Epithelial cell of proximal tubule (primary cell): ENCODE results near the gene MRPS6. TPM values are rescaled to one million over a fixed set of nuclear protein-coding genes. Genes with fewer than 3 reads are reported as not detected.

Experiments used
- DNase-seq: peaks from one replicate; pipeline ENCODE4 v3.0.0-alpha.2; 2011; ENCODE audit warnings: low read depth
- H3K4me3 ChIP-seq: 2 replicates; pipeline ENCODE4 v1.5.1; 2011; ENCODE audit warnings: low read depth, mild to moderate bottlenecking, low read length
- total RNA-seq: library from RNA; depleted of rRNA; stranded (reverse); fragments of >200 nt; gene quantifications from 2 replicates; pipeline ENCODE4 v1.2.3, GENCODE V29; 2015
- TF ChIP-seq, protein P1 (sequence below): conservative IDR thresholded peaks from 2 replicates; pipeline ENCODE4 v1.5.1; 2012; ENCODE audit warnings: low read depth, mild to moderate bottlenecking, low read length

MRPS6 gene
- total RNA-seq, 1 donor from 2014 or later: 48.3 TPM

DNA sequence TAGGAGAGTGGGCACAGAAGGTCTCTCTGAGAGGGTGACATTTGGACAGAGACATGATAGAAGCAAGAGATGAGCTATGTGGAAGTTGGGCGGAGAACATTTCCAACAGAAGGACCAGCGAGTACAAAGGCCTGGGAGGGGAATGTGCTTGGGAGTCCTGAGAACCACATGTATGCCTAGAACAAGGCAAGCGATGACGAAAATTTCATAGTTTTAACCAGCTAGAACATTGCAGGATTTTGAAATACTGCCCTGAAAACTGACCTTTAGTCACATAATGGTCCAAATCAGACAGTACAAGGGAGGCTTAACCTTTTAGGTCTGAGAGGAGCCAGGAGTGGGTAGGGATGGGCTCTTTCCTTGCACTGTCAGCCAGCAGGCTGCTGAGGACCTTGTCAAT is 68.0 kb downstream of the MRPS6 start:
- no peak for DNase-seq
- H3K4me3 ChIP-seq: no peak overlapping the region
- TF ChIP-seq, protein P1, sequence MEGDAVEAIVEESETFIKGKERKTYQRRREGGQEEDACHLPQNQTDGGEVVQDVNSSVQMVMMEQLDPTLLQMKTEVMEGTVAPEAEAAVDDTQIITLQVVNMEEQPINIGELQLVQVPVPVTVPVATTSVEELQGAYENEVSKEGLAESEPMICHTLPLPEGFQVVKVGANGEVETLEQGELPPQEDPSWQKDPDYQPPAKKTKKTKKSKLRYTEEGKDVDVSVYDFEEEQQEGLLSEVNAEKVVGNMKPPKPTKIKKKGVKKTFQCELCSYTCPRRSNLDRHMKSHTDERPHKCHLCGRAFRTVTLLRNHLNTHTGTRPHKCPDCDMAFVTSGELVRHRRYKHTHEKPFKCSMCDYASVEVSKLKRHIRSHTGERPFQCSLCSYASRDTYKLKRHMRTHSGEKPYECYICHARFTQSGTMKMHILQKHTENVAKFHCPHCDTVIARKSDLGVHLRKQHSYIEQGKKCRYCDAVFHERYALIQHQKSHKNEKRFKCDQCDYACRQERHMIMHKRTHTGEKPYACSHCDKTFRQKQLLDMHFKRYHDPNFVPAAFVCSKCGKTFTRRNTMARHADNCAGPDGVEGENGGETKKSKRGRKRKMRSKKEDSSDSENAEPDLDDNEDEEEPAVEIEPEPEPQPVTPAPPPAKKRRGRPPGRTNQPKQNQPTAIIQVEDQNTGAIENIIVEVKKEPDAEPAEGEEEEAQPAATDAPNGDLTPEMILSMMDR: no peak

DNA sequence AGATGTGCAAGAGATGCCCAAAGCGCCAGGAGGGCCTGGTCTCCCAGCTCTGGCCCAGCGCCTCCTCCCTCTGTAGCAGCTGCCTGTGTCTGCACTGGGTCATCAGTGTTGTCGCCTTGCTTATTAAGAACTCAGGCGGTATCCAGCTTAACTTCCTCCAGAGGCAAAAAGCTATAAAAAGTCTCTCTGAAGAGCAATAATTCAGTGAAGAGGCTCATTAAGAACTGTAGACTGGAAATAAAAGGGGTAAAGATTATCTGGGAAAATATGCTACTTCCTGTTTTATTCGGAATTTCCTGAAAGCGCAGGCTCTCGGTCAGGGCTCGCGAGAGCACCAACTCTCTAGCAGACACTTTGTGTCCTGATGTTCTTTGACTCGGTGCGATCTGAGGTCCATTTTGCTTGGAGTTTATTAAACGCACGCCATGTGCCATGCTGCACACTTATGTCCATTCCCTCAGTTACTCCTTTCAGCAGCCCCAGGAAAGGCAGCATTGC is 70.4 kb downstream of the MRPS6 start:
- DNase-seq: no peak
- H3K4me3 ChIP-seq: no peak overlapping the region
- TF ChIP-seq, protein P1: no peak

DNA sequence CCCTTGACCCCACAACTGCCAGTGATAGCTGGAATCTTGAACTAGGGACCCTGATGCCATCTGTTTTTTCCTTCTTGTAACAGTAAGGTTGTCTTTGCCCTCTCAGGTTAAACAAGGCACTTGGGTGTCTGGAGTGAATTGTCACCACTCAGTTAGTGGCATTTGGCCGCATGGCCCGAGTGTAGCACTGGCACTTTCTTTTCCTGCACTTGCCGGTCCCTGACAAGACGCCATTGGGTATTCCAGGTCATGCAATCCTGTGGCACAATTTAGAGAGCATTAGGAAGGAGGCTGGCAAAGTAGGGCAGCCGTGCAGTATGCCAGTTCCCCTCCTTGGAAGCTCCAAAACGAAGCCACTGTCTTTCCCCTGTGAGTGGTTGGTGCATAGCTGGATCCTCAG is 70.8 kb downstream of the MRPS6 start:
- TF ChIP-seq, protein P1: no peak
- no peak for DNase-seq
- H3K4me3 ChIP-seq: no peak overlapping the region

DNA sequence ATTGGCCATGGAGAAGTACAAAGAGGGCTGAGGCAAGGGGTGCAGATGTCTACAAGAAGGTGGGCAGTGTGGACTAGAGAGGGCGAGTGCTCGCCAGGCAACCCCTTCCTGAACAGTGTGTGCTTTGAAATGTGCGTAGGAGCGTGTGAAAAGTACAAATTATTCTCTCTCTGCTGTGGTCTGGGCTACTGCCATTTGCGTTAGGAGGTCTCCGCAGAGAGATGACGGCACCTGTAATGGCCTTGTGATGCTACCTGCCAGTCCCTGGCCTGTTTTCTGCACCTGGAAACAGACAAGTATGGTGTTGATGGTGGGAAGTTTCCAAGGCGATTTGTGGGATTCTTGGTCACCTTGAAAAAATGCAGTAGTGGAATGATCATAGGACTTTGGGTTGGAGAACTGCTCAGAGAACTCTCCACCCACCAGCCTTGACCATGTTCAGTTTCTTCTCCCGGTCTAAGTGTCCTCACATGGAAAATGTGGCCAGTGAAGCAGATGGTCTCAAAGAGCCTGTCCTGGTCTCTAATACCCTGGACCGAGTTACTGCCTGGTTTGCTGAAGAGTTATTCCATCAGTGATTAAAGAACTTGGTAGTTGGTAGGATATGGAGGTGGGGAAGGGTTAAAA is 74.5 kb downstream of the MRPS6 start:
- H3K4me3 ChIP-seq: no peak overlapping the region
- no peak for DNase-seq
- TF ChIP-seq, protein P1: no peak

DNA sequence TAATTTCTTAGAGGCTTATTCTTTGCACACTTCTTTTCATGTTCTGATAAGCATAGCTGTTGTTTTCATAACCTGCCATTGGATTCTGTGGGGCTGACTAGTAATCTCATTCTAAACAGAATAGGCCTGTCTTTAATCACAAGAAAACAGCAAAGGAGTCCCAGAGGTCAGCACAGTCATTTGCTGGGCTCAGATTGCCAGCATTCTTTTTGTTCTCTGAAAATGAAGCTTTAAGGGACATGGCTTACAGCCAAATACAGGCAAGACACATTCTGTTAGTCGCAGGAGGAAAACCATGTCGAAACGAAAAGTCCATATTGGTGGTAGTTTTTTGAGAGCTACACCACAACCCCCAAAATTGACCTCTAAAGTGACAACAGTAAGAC is 75.0 kb downstream of the MRPS6 start:
- no peak for DNase-seq
- TF ChIP-seq, protein P1: no peak
- no peak overlapping the region for H3K4me3 ChIP-seq

DNA sequence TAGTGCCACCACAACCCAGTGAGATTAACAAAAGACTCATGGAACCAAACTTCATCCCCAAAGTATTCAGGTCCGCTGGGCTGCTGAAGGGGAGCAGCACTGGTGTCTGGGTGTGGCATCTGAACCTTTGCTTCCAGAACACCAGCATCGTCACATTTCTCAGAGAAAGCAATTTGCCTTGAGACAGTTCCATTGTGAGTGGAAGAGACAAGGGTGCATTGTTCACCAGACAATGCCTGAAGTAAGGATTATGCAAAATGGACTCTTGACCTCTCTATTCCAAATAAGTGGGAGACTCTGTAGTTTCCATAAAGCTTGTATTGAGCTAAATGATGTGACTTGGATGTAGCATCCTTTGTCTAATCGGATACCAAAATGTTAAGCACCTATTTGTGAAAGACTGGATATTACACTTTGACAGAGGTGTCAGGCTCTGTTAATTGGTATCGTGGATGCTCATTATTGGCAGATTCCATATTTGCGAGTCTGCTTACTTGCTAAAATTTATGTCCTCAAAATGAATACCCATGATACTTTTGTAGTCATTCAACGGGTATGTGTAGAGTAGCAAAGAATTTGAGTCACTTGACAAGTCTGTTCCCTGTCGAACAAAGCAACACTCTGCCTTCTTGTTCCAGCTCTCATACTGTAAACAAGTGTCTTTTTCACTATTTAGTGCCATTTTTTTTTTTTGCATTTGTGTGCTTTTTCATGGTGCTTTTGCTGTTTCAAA is 75.6 kb downstream of the MRPS6 start:
- TF ChIP-seq, protein P1: no peak
- DNase-seq: no peak
- no peak overlapping the region for H3K4me3 ChIP-seq

DNA sequence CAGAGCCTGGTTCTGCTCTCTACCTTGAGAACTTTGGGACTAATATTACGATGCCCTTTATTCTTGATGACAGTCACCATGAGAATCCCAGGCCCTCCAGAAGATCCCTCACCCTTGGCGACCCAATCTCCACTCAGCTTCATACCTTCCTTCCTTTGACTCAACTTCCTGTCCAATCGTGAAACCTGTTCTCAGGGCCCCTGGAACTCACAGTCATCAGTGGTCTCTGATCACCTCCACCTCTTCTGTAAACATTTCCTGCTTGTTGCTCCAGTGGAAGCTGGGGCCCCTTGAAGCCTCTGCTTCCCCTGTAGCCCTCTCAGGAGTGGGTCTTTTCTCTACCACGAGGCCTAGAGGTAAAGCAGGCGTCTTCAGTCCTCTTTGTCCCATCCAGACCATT is 79.1 kb downstream of the MRPS6 start:
- DNase-seq: no peak
- no peak overlapping the region for H3K4me3 ChIP-seq
- TF ChIP-seq, protein P1: no peak
